ENCODE results near the gene C16orf96. TPM values are rescaled to one million over a fixed set of nuclear protein-coding genes. Genes with fewer than 3 reads are reported as not detected.
"Not testable (repeated sequence)": the region's sequence is repeated elsewhere in the genome, so short reads cannot be mapped to it uniquely, and the experiment has no call there.

C16orf96 gene
- total and polyA plus RNA-seq, 2 donors (not counting 3 experiments of a cell fraction or from before 2014, with no cell fraction given): not detected

- CTCF ChIA-PET: interaction anchor here (1.1 to 2.1 kb wide), 2 partner anchors 11 to 73 kb away, joined by 4 to 14 read pairs; no protein-coding TSS in a partner anchor
- H3K79me2 ChIP-seq (ENCODE audit: control insufficient read depth, insufficient read depth, low read length); H4K20me1 ChIP-seq (replicated peaks; ENCODE audit: control insufficient read depth, extremely low read depth, insufficient read depth, low read length); H3K36me3 ChIP-seq (ENCODE audit: control insufficient read depth in 2 of 2, extremely low read depth in 1 of 2, insufficient read depth in 2 of 2, low read length in 2 of 2); H3K4me2 ChIP-seq (ENCODE audit: insufficient read depth, low read length); DNase-seq (ENCODE audit: low read depth, low spot score); H3K4me3 ChIP-seq (replicated peaks in 1 of 3; ENCODE audit: insufficient read depth in 1 of 3, low read depth in 1 of 3, low read length in 3 of 3); POLR2A ChIA-PET; H3K4me1 ChIP-seq (ENCODE audit: control insufficient read depth, extremely low read depth, insufficient read depth, low read length); BruUV-seq (replicated peaks); FAIRE-seq; H3K9ac ChIP-seq (replicated peaks; ENCODE audit: extremely low read depth, insufficient read depth, low read length); H2AFZ ChIP-seq (ENCODE audit: low read depth, low read length); H3K9me3 ChIP-seq (replicated peaks; ENCODE audit: control insufficient read depth, insufficient read depth, low read length); H3K27me3 ChIP-seq (ENCODE audit: control insufficient read depth in 2 of 2, insufficient read depth in 2 of 2, low read length in 2 of 2); dilution Hi-C loops (cut with MboI; ENCODE audit: extremely low pct_ligation_motif_present, low sequenced_read_pairs); intact Hi-C loops (cut with micrococcal nuclease); H3K9me1 ChIP-seq (replicated peaks; ENCODE audit: control insufficient read depth, extremely low read depth, insufficient read depth, low read length); H3K27ac ChIP-seq (ENCODE audit: insufficient read depth, low read depth, low read length): not testable (repeated sequence)
Observed at GRCh38 chr16:4573926-4574325, 17.8 kb downstream of the C16orf96 start.

- TF ChIP-seq MYC (IDR thresholded peaks at IDR 0.05; ENCODE audit: low read depth, low read length) (no peak), MAX (IDR thresholded peaks at IDR 0.05; ENCODE audit: insufficient read depth, insufficient read length) (no peak), JUN (IDR thresholded peaks at IDR 0.05; ENCODE audit: borderline replicate concordance, insufficient read depth, insufficient read length, low read depth) (no peak), FOS (IDR thresholded peaks at IDR 0.05; ENCODE audit: borderline replicate concordance, insufficient read depth, low read length) (no peak), EZH2 (IDR thresholded peaks at IDR 0.05; ENCODE audit: borderline replicate concordance, low read depth, low read length, severe bottlenecking) (no peak), GATA2 (IDR thresholded peaks at IDR 0.05; ENCODE audit: insufficient read depth, insufficient read length, low read depth, low read length) (no peak), POLR2AphosphoS5 (IDR thresholded peaks at IDR 0.05; ENCODE audit: insufficient read depth, low read depth, low read length) (no peak), POLR2A (IDR thresholded peaks at IDR 0.05; ENCODE audit: low read depth, low read length) (no peak), CTCF (IDR thresholded peaks at IDR 0.05; ENCODE audit: extremely low read depth in 1 of 2, insufficient read depth in 1 of 2, low read depth in 1 of 2, low read length in 2 of 2) (no peak)
- H3K27ac ChIP-seq (ENCODE audit: insufficient read depth, low read depth, low read length): no peak overlapping the region
- no peaks in the 10 kb centered on the region for H4K20me1 ChIP-seq (replicated peaks; ENCODE audit: control insufficient read depth, extremely low read depth, insufficient read depth, low read length)
- intact Hi-C loops (cut with micrococcal nuclease) (no loop called here), dilution Hi-C loops (cut with MboI; ENCODE audit: extremely low pct_ligation_motif_present, low sequenced_read_pairs) (no loop called here)
- H3K9me3 ChIP-seq (replicated peaks; ENCODE audit: control insufficient read depth, insufficient read depth, low read length): no peaks in the 10 kb centered on the region
- no peak for FAIRE-seq
- ChIA-PET POLR2A (interaction anchor here (0.6 kb wide), 1 partner anchor 305 kb away, joined by 3 read pairs; no protein-coding TSS in a partner anchor), CTCF (interaction anchor here (0.6 to 2.0 kb wide), 4 partner anchors 11 to 71 kb away, joined by 3 to 7 read pairs (median 4); no protein-coding TSS in a partner anchor)
- H3K9ac ChIP-seq (replicated peaks; ENCODE audit: extremely low read depth, insufficient read depth, low read length): no peak overlapping the region
- no peaks in the 10 kb centered on the region for H3K4me1 ChIP-seq (ENCODE audit: control insufficient read depth, extremely low read depth, insufficient read depth, low read length)
- no peaks in the 10 kb centered on the region for H3K9me1 ChIP-seq (replicated peaks; ENCODE audit: control insufficient read depth, extremely low read depth, insufficient read depth, low read length)
- DNase-seq (ENCODE audit: low read depth, low spot score): no peak
- H3K27me3 ChIP-seq (ENCODE audit: control insufficient read depth in 2 of 2, insufficient read depth in 2 of 2, low read length in 2 of 2): peaks cover 2 to 3% of the 10 kb centered on the region in 2 experiments
- no peak overlapping the region for H2AFZ ChIP-seq (ENCODE audit: low read depth, low read length)
- H3K36me3 ChIP-seq (ENCODE audit: control insufficient read depth in 2 of 2, extremely low read depth in 1 of 2, insufficient read depth in 2 of 2, low read length in 2 of 2): no peaks in the 10 kb centered on the region
- no TSS peak for BruUV-seq (replicated peaks)
- H3K79me2 ChIP-seq (ENCODE audit: control insufficient read depth, insufficient read depth, low read length): no peaks in the 10 kb centered on the region
- no peak overlapping the region for H3K4me3 ChIP-seq (replicated peaks in 1 of 3; ENCODE audit: insufficient read depth in 1 of 3, low read depth in 1 of 3, low read length in 3 of 3)
- H3K4me2 ChIP-seq (ENCODE audit: insufficient read depth, low read length): no peak overlapping the region
Observed at GRCh38 chr16:4574919-4575705, 19.0 kb downstream of the C16orf96 start.

Measured in endothelial cell of umbilical vein (primary cell).